Mesendoderm (in vitro differentiated cells): Measurements from ENCODE around the gene CERS4.

Experiments
- DNase-seq: peaks from one replicate; pipeline ENCODE4 v3.0.0; 2013
- H2AK5ac ChIP-seq: 2 replicates; pipeline ENCODE4 v1.6.1; 2013; ENCODE audit warnings: low read length, inconsistent platforms
- H2BK120ac ChIP-seq: 2 replicates; pipeline ENCODE4 v1.6.1; 2013; ENCODE audit warnings: low read depth, mild to moderate bottlenecking, low read length, moderate library complexity, mixed read lengths
- H2BK15ac ChIP-seq: replicated peaks from 2 replicates; pipeline ENCODE4 v1.6.1; 2013; ENCODE audit warnings: low read depth, mild to moderate bottlenecking, moderate library complexity
- H2BK5ac ChIP-seq: 2 replicates; pipeline ENCODE4 v1.6.1; 2013; ENCODE audit warnings: low read length, inconsistent platforms
- H3K18ac ChIP-seq: 2 replicates; pipeline ENCODE4 v1.6.1; 2013; ENCODE audit warnings: mild to moderate bottlenecking, low read length, mixed read lengths
- H3K23ac ChIP-seq: one replicate; pipeline ENCODE4 v1.6.1; 2013; ENCODE audit warnings: low read length
- H3K27ac ChIP-seq: 2 replicates; pipeline ENCODE4 v1.5.1; 2013; ENCODE audit warnings: low read depth, mild to moderate bottlenecking, inconsistent platforms, low read length, moderate library complexity
- H3K27me3 ChIP-seq: 2 replicates; pipeline ENCODE4 v1.6.1; 2013; ENCODE audit warnings: low read length, control low read depth, mild to moderate bottlenecking, inconsistent platforms; ENCODE audit not compliant: insufficient read depth, poor library complexity
- H3K36me3 ChIP-seq: 2 replicates; pipeline ENCODE4 v1.6.1; 2013; ENCODE audit warnings: low read length, inconsistent platforms; ENCODE audit not compliant: control insufficient read depth, insufficient read depth
- H3K4ac ChIP-seq: one replicate; pipeline ENCODE4 v1.6.1; 2013; ENCODE audit warnings: low read depth, mild to moderate bottlenecking, low read length, moderate library complexity
- H3K4me1 ChIP-seq: 2 replicates; pipeline ENCODE4 v1.6.1; 2013; ENCODE audit warnings: low read depth, low read length, inconsistent platforms; ENCODE audit not compliant: control insufficient read depth
- H3K4me2 ChIP-seq: 2 replicates; pipeline ENCODE4 v1.6.1; 2013; ENCODE audit warnings: low read length
- H3K4me3 ChIP-seq: 2 replicates; pipeline ENCODE4 v1.5.1; 2013; ENCODE audit warnings: mild to moderate bottlenecking, low read length
- H3K56ac ChIP-seq: one replicate; pipeline ENCODE4 v1.6.1; 2013; ENCODE audit warnings: low read length
- H3K79me1 ChIP-seq: 2 replicates; pipeline ENCODE4 v1.6.1; 2013; ENCODE audit warnings: low read length, inconsistent platforms
- H3K79me2 ChIP-seq: 2 replicates; pipeline ENCODE4 v1.6.1; 2013; ENCODE audit warnings: mild to moderate bottlenecking, low read length; ENCODE audit not compliant: control insufficient read depth, insufficient read depth
- H3K9ac ChIP-seq: 2 replicates; pipeline ENCODE4 v1.6.1; 2013; ENCODE audit warnings: low read length, inconsistent platforms
- H4K5ac ChIP-seq: one replicate; pipeline ENCODE4 v1.6.1; 2013; ENCODE audit warnings: low read length
- H4K8ac ChIP-seq: one replicate; pipeline ENCODE4 v1.6.1; 2013; ENCODE audit warnings: low read depth, mild to moderate bottlenecking, control low read depth, low read length, moderate library complexity
- WGBS: extraction: QIAGEN DNeasy Blood & Tissue Kit; methylation state at CpG from one replicate; pipeline ENCODE4 v1.1.7; 2013; ENCODE audit warnings: low lambda C conversion rate, missing lambda C conversion rate; ENCODE audit not compliant: insufficient coverage; ENCODE audit errors: extremely low coverage; 5-methylcytosine and 5-hydroxymethylcytosine counted together

CERS4 gene

GRCh38 chr19:8253678-8254077 is 44.5 kb downstream of the CERS4 start:
- no peak overlapping the region for H2BK120ac ChIP-seq
- H2BK15ac ChIP-seq: no peak overlapping the region
- DNase-seq: no peak
- no peak overlapping the region for H3K9ac ChIP-seq
- no peak overlapping the region for H3K4me2 ChIP-seq
- H3K27me3 ChIP-seq: no peaks in the 10 kb centered on the region
- H3K56ac ChIP-seq: no peak overlapping the region
- no peak overlapping the region for H2AK5ac ChIP-seq
- H3K4ac ChIP-seq: no peak overlapping the region
- no peak overlapping the region for H3K27ac ChIP-seq
- no peak overlapping the region for H3K18ac ChIP-seq
- no peak overlapping the region for H3K4me3 ChIP-seq
- H3K4me1 ChIP-seq: no peaks in the 10 kb centered on the region
- peaks cover 11% of the 10 kb centered on the region for H3K36me3 ChIP-seq
- H3K79me2 ChIP-seq: no peaks in the 10 kb centered on the region
- H2BK5ac ChIP-seq: no peak overlapping the region
- peaks cover 1% of the 10 kb centered on the region for H3K79me1 ChIP-seq
- WGBS: no CpG with 5 or more reads among the region's 12 CpGs
- no peak overlapping the region for H4K5ac ChIP-seq
- no peak overlapping the region for H4K8ac ChIP-seq
- H3K23ac ChIP-seq: no peak overlapping the region

GRCh38 chr19:8254286-8255001 is 45.3 kb downstream of the CERS4 start:
- Histone ChIP-seq H3K4me3 (no peak overlapping the region), H3K36me3 (peaks cover 11% of the 10 kb centered on the region), H3K4me1 (no peaks in the 10 kb centered on the region), H4K5ac (no peak overlapping the region), H3K9ac (no peak overlapping the region), H3K56ac (no peak overlapping the region), H3K4ac (no peak overlapping the region), H2BK5ac (no peak overlapping the region), H3K79me1 (no peaks in the 10 kb centered on the region), H3K27me3 (no peaks in the 10 kb centered on the region), H2BK120ac (no peak overlapping the region), H2AK5ac (no peak overlapping the region), H3K23ac (no peak overlapping the region), H4K8ac (no peak overlapping the region), H2BK15ac (no peak overlapping the region), H3K18ac (no peak overlapping the region), H3K27ac (no peak overlapping the region), H3K79me2 (no peaks in the 10 kb centered on the region), H3K4me2 (no peak overlapping the region)
- WGBS: no CpG with 5 or more reads among the region's 11 CpGs
- DNase-seq: no peak

GRCh38 chr19:8255426-8256125 is 46.4 kb downstream of the CERS4 start:
- WGBS: no CpG with 5 or more reads among the region's 18 CpGs
- H4K5ac ChIP-seq: no peak overlapping the region
- no peak overlapping the region for H3K4me2 ChIP-seq
- no peaks in the 10 kb centered on the region for H3K4me1 ChIP-seq
- H2BK15ac ChIP-seq: no peak overlapping the region
- H3K79me1 ChIP-seq: no peaks in the 10 kb centered on the region
- H3K23ac ChIP-seq: no peak overlapping the region
- H4K8ac ChIP-seq: no peak overlapping the region
- no peak overlapping the region for H3K4ac ChIP-seq
- no peak overlapping the region for H3K27ac ChIP-seq
- no peaks in the 10 kb centered on the region for H3K27me3 ChIP-seq
- H3K56ac ChIP-seq: no peak overlapping the region
- H3K9ac ChIP-seq: no peak overlapping the region
- peaks cover 11% of the 10 kb centered on the region for H3K36me3 ChIP-seq
- no peak overlapping the region for H2AK5ac ChIP-seq
- H2BK5ac ChIP-seq: no peak overlapping the region
- no peaks in the 10 kb centered on the region for H3K79me2 ChIP-seq
- no peak overlapping the region for H3K4me3 ChIP-seq
- H2BK120ac ChIP-seq: no peak overlapping the region
- no peak for DNase-seq
- no peak overlapping the region for H3K18ac ChIP-seq

GRCh38 chr19:8256276-8257051 is 47.3 kb downstream of the CERS4 start:
- no peak overlapping the region for H2BK120ac ChIP-seq
- H3K36me3 ChIP-seq: peaks cover 11% of the 10 kb centered on the region
- WGBS: no CpG with 5 or more reads among the region's 15 CpGs
- no peak overlapping the region for H3K27ac ChIP-seq
- H3K56ac ChIP-seq: no peak overlapping the region
- no peak for DNase-seq
- no peak overlapping the region for H4K5ac ChIP-seq
- no peaks in the 10 kb centered on the region for H3K27me3 ChIP-seq
- no peak overlapping the region for H3K18ac ChIP-seq
- no peaks in the 10 kb centered on the region for H3K79me1 ChIP-seq
- no peak overlapping the region for H3K4me2 ChIP-seq
- no peak overlapping the region for H2BK15ac ChIP-seq
- H3K4me3 ChIP-seq: no peak overlapping the region
- H3K4me1 ChIP-seq: no peaks in the 10 kb centered on the region
- no peak overlapping the region for H4K8ac ChIP-seq
- H2AK5ac ChIP-seq: no peak overlapping the region
- H3K23ac ChIP-seq: no peak overlapping the region
- H3K9ac ChIP-seq: no peak overlapping the region
- no peak overlapping the region for H2BK5ac ChIP-seq
- H3K4ac ChIP-seq: no peak overlapping the region
- H3K79me2 ChIP-seq: no peaks in the 10 kb centered on the region

GRCh38 chr19:8257052-8257443 is 47.9 kb downstream of the CERS4 start:
- H3K4me2 ChIP-seq: no peak overlapping the region
- peaks cover 11% of the 10 kb centered on the region for H3K36me3 ChIP-seq
- no peak overlapping the region for H3K4me3 ChIP-seq
- peak; percentile 45 for DNase-seq
- H3K56ac ChIP-seq: no peak overlapping the region
- no peak overlapping the region for H3K23ac ChIP-seq
- H2BK5ac ChIP-seq: no peak overlapping the region
- no peak overlapping the region for H2AK5ac ChIP-seq
- no peak overlapping the region for H4K8ac ChIP-seq
- no peak overlapping the region for H4K5ac ChIP-seq
- no peaks in the 10 kb centered on the region for H3K79me1 ChIP-seq
- no peak overlapping the region for H2BK15ac ChIP-seq
- H2BK120ac ChIP-seq: no peak overlapping the region
- no peaks in the 10 kb centered on the region for H3K4me1 ChIP-seq
- H3K27ac ChIP-seq: no peak overlapping the region
- no peak overlapping the region for H3K4ac ChIP-seq
- H3K18ac ChIP-seq: no peak overlapping the region
- no peak overlapping the region for H3K9ac ChIP-seq
- no peaks in the 10 kb centered on the region for H3K79me2 ChIP-seq
- no peaks in the 10 kb centered on the region for H3K27me3 ChIP-seq
- WGBS: no CpG with 5 or more reads among the region's 5 CpGs
